ENCODE data around the gene ADSS1.
"Not testable (repeated sequence)": the region's sequence is repeated elsewhere in the genome, so short reads cannot be mapped to it uniquely, and the experiment has no call there.

ADSS1 gene

DNA sequence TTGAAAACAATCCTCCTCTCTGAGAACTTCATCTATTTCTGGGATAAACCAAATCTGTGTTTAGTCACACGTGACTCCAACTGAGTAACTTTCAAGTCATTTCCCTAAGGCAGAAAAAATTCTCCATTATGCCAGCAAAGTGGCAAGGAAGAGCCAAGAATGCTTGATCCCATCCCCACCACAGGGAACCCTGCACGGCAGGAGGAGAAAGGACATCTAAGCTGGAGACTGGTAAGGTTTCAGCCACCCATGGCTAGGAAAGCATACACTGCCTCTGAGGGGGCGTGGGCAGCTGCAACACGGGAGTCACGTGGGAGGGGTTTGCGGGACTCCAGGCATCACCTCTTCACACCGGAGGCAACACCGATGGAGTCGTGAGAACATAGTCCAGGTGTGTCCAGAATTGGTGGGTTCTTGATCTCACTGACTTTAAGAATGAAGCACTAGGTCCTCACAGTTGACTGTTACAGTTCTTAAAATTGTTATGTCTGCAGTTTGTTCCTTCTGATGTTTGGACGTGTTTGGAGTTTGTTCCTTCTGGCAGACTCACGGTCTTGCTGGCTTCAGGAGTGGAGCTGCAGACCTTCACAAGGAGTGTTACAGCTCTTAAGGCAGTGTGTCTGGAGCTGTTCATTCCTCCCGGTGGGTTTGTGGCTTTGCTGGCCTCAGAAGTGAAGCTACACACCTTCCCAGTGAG lies 26.2 kb downstream of the ADSS1 start:
- no peak for DNase-seq (ENCODE audit: low read depth)

DNA sequence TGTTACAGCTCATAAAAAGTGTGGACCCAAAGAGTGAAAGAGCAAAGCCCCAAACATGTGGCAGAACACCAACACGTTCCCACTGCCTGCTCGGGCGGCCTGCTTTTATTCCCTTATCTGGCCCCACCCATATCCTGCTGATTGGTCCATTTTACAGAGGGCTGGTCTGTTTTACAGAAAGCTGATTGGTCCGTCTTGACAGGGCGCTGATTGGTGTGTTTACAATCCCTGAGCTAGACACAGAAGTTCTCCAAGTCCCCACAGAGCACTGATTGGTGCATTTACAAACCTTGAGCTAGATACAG lies 26.7 kb downstream of the ADSS1 start:
- DNase-seq (ENCODE audit: low read depth), result not testable (repeated sequence)

DNA sequence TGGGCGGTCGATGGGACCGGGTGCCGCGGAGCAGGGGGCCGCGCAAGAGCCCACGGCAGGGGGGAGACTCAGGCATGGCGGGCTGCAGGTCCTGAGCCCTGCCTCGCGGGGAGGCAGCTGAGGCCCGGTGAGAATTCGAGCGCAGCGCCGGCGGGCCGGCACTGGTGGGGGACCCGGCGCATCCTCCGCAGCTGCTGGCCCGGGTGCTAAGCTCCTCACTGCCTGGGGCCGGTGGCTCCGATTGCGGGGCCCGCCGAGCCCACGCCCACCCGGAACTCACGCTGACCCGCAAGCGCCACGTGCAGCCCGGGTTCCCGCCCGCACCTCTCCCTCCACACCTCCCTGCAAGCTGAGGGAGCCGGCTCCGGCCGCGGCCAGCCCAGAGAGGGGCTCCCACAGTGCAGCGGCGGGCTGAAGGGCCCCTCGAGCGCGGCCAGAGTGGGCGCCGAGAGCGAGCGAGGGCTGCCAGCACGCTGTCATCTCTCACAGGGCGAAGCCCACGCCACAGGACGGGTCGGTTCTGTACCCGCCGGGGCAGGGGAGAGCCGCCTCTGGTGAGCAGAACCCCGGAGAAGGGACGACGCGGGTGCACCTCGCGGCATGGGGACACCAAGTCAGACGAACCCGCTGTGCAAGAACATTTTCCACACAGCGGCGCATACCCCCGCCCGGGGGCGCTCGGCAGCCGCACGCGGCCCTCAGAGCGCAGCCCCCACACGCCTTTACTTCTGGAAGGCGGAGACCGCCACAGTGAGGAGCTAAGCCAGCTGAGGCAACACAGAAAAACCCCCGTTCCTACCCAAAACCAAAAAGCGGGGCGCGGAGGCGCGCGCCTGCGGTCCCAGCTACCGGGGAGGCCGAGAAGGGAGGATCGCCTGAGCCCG lies 27.8 kb downstream of the ADSS1 start:
- DNase-seq (ENCODE audit: low read depth), result no peak

DNA sequence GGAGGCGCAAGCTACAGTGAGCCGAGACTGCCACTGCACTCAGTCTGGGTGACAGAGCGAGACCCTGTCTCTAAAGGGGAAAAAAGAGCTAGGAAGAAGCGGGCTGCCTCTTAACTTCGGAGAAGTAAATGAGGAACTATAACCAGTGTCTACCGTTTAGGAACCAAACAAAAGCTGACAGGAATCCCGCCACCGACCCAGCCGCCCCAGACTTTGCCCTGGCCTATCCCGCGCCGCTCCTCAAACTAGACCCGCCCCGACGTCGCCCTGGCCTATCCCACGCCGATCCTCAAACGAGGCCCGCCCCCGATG lies 28.4 kb downstream of the ADSS1 start:
- no peak for DNase-seq (ENCODE audit: low read depth)

DNA sequence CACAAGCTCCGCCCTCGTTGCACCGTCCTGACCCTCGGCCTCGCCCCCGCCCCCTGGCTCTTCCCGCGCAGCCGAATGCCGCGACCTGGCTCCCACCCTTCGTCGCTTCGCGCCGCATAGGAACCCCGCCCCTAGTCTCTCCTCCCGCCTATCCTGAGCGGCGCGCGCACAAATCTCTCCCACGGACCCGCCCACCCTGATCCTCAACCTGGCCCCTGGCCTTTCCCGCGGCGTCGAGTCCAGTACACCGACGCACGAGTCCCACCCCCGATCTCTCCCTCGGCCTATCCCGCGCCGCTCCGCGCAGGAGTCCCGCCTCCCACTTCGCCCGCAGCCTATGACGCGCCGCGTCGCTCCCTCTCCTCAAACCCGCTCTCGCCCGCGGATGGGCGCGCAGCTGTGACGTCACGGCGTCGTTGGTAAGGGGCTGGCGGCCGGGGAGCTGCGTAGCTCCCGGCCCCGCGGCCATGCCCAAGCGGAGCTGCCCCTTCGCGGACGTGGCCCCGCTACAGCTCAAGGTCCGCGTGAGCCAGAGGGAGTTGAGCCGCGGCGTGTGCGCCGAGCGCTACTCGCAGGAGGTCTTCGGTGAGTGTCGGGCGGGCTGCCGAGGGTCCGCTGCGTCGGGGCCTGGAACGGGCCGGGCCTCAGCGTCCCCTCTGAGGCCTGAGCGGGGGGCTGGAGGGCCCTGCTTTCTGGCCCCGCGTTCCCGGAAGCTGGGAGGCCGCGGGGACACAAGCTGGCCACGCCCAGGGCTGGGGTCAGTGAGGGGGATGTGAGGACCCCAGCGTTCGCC lies 28.9 kb downstream of the ADSS1 start, which contains the start of gene SIVA1:
Gene SIVA1, plus strand, starts transcription at position 413 of the 793 bp plus-strand sequence. Its CDS starts 55 bp downstream, at position 468.
- DNase-seq (ENCODE audit: low read depth), result peak; percentile 99

DNA sequence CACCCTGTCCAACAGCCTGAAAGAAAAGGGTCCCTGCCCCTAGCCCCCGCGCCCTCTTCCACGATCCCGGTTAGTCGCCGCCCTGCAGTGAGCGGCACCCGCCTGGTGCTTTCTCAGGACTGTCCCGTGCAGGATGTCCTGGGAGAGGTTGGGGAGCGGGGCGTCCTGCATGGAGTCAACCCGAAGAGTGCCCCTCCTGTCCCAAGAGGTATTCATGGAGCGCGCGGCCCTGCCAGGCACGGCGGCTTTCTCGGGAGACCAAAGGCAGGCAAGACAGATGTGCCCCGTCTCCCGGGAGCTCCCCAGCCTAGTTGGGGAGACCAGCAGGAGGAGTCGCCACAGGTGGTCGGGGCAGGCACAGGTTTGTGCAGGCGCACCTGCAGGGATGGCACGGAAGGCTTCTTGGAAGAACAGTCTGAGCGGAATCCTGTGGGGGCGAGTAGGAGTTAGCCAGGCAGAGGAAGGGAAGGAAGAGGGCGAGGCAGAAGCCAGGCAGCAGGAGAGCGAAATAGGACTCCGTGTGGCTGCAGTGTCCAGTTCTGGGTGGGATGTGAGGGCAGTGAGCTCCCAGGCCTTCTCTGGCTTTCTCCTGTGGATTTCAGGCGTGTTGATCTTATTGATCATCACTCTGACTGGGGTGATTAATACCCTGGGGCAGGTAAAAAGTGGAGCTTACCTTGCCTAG lies 29.6 kb downstream of the ADSS1 start:
- DNase-seq (ENCODE audit: low read depth), result no peak

DNA sequence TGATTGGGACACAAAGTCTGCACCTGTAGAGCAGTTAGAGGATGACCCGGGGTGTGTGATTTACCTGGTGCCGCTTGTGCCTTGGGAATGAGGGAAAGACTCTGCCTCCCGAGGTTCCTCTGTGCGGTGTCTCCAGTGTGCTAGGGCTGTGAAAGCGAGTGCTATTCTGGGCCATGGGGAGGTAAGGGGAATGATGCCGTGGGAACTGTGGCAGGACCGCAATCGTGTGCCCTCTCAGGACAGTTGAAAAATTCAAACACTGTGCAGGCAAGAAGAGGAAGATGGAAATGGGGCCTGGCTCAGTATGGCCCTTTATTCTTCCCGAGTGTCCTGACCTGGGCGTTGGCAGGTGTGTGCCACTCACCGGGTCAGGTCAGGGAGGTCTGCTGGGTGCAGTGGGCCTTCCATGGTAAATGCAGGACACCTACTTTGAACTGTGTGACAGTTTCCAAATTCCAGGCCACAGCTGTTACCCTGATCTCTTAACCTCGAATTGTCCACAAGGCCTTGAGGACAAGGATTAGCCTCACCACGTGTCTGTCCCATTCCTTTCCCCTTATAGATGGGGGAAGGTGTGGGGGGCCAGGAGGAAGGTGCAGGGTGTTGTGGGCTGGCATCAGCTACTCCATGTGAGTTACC lies 30.3 kb downstream of the ADSS1 start:
- DNase-seq (ENCODE audit: low read depth), result no peak

DNA sequence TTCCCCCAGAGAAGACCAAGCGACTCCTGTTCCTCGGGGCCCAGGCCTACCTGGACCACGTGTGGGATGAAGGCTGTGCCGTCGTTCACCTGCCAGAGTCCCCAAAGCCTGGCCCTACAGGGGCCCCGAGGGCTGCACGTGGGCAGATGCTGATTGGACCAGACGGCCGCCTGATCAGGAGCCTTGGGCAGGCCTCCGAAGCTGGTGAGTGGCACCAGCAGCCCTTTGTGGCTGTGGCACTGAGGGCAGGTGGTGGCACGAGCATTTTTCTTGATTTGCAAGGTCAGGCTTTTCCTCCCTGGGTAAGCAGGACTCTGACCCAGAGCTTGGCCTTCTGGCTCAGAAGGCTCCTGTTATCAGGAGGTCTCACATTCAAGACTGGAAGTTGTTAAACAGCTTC lies 31.6 kb downstream of the ADSS1 start:
- no peak for DNase-seq (ENCODE audit: low read depth)

DNA sequence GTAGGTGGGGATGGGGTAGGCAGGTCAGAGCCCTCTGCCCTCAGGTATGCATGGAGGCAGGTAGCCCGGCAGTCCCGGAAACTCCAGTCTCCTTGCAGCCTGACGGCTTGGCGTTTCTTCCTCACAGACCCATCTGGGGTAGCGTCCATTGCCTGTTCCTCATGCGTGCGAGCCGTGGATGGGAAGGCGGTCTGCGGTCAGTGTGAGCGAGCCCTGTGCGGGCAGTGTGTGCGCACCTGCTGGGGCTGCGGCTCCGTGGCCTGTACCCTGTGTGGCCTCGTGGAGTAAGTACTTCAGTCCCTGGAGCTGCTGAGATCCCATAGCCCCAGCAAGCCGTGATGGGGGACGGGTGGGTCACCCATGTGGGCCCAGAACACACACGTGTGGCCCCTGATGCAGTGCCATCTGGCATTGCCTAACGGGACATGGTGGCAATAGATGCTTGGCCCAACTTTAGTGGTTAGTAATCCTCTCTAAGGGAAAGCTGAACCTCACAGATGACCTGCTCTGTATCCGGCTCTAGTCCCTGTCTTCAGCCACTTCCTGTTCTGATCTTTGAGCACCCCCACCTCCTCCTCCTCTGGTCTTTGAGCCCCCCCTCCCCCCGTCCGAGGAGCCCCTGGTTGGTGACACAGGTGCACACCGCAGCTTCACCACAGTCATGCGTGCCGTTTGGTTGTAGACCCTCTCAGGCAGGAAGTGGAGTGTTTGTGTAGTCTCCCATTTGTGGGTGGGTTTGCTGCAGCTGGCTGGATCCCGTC lies 32.6 kb downstream of the ADSS1 start:
- DNase-seq (ENCODE audit: low read depth), result no peak

DNA sequence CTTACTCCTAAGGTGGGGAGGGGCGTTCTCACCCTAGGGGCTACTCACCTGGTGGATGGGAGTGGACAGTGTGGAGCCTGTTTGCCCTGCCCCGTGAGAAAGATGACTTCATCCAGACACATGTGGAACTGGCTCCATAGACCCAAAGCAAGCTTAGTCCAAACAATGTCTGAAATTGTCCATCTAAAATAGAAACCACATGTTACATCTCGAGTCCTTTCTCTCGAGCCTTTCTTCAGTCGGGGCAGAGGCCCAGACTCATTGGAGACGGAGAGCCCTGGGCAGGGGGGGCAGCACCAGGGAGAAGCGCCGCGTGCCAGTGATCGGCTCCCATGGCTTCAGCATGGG lies 33.2 kb downstream of the ADSS1 start:
- DNase-seq (ENCODE audit: low read depth), result no peak

DNA sequence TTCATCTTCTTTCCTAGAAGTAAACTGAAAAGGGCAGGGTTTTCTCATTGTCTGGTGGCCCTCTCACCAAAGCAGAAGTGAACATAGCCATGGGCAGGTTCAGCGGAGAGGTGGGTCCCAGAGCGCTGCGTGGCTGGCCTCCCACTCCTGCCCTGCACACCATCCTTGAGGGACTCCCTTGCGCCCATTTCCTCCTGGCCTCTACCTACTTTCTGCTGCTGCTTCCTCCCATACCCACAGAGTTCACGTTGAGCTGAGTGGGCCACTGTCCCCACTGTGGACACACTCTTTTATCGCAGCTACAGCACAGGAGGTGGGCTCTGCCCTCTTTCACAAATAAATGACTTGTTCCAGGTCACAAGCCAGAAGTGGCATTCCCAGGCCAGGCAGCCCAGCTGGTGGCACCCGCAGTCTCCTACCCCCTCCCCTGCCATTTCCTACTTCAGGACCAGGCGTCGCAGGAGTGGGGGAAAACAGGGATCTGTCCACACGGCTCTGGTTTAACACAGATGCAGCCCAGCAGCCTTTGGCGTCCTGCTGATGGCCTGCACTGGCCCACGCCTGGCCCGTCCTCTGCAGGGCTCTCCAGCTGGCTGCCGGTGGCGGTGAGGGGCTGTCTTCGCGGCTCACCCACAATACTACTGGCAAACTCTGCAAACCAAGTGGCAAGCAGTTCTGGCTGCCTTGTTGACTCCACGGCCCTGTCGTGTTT lies 33.8 kb downstream of the ADSS1 start:
- no peak for DNase-seq (ENCODE audit: low read depth)

DNA sequence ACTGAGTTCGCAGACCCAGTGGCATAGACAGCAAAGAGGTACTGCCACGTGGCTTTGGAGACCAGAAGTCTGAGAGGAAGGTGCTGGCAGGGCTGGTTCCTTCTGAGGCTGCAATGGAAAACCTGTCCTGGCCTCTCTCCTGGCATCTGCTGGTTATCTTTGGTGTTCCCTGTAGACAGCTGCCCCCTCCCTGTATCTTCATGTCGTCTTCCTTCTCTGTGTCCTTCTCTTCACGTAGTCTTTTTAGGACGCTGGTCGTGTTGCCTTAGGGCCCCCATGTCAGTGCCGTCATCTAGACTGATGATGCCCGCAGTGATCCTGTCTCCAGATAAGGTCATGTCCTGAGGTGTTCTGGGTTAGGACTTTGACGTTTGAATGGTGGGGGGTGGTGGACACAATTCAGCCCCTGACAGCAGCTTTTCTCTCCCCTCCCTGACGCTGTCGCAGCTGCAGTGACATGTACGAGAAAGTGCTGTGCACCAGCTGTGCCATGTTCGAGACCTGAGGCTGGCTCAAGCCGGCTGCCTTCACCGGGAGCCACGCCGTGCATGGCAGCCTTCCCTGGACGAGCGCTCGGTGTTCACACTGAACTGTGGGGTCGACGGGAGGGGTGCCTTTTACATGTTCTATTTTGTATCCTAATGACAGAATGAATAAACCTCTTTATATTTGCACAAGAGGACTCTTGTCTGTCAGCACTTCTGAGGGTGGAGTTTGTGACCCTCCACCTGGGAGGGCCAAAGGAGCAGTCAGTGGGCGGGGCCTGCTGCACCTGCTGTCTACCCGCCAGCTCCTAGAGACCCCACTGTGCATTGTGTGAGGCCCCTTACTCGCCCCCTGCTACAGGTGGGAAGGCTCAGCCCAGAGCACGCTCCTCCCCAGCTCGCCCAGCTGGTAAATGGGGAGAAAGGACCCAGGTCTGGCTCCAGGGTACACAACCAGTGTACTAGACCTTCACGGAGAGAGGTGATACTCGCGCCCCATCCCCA lies 35.2 kb downstream of the ADSS1 start:
- DNase-seq (ENCODE audit: low read depth), result no peak

DNA sequence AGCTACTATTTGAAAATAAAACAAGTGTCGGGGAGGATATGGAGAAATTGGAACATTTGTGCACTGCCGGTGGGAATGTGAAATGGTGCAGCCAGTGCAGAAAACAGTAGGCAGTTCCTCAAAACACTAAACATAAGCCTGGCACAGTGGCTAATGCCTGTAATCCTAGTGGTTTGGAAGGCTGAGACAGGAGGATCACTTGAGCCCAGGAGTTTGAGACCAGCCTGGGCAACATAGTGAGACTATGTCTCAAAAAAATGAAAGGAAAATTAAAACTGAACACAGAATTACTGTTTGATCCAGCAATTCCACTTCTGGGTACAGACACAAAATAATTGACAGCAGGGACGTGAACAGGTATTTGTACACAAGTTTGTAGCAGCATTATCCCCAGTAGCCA lies 41.5 kb downstream of the ADSS1 start:
- no peak for DNase-seq (ENCODE audit: low read depth)

DNA sequence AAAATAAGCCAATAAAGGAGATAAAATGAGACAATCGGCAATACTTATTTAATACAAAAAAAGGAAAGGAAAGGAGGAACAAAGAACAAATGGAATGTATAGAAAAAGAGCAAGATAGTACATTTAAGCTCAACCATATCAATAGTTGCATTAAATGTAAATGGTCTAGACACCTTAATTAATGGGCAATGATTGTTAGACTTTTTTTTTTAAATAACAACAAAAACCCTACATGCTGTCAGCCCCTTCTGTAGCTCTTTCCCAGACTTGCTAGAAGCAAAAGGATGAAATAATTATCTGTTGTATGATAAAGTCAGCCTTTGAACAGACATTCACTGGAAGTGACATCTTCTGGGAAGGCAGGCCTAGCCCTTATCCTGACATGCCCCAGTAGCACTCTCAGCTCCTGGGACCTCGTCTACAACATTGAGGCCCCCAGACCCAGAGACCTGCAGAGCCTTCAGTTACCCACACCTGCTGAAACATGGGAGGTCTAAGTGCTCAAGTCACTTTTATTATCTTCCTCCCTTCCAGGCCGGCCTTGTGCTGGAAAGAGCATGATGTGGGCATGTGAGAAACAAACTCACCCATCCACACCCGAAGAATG lies 42.3 kb downstream of the ADSS1 start:
- DNase-seq (ENCODE audit: low read depth), result no peak

DNA sequence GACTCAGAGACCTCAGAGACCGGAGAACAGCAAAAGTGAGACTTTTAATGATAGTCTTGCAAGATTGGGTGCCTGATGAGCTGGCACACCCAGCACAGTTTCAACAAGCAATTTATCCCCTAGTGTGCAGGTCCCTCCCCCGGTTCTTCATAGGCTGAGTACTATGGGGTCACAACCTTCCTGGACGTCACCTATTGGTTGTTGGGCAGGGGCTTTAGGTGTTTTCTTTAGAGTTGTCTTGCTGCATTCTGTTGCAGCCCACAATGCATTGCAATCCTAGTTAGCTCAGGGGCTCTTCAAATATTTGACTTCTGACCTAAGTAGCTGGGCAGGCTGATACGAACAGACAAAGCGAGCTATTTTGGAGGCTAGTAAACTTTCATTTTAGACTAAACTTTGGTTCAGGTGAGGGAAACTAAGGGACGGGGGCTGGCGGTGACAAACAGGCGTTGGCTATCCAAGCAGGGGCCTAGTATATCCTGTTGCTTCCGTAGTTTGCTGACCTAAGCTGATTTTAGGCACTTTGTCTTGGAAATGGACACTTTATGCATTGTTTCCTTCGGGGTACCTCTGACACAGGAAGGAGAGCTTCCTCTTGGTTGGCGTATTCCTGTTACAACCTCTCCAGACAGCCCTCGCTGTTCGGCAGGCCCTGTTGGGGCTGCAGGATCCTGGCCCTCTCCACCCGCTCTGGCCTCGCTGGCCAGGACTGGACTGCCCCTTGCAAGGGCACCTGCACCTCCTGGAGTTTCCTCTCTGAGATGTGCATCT lies 43.0 kb downstream of the ADSS1 start:
- no peak for DNase-seq (ENCODE audit: low read depth)

DNA sequence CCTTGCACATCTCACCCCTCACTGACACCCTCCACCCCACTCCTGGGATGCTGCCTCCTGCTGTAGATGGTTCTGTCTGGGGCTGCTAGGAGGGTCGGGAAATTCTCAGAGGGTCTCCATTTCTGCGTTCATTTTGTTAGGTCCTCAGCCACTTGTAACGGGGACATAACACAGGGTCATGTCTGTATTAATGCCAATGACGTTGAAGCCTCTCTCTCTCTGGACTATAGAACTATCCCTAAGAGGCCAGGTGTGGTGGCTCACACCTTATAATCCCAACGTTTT lies 43.5 kb downstream of the ADSS1 start:
- DNase-seq (ENCODE audit: low read depth), result no peak

DNA sequence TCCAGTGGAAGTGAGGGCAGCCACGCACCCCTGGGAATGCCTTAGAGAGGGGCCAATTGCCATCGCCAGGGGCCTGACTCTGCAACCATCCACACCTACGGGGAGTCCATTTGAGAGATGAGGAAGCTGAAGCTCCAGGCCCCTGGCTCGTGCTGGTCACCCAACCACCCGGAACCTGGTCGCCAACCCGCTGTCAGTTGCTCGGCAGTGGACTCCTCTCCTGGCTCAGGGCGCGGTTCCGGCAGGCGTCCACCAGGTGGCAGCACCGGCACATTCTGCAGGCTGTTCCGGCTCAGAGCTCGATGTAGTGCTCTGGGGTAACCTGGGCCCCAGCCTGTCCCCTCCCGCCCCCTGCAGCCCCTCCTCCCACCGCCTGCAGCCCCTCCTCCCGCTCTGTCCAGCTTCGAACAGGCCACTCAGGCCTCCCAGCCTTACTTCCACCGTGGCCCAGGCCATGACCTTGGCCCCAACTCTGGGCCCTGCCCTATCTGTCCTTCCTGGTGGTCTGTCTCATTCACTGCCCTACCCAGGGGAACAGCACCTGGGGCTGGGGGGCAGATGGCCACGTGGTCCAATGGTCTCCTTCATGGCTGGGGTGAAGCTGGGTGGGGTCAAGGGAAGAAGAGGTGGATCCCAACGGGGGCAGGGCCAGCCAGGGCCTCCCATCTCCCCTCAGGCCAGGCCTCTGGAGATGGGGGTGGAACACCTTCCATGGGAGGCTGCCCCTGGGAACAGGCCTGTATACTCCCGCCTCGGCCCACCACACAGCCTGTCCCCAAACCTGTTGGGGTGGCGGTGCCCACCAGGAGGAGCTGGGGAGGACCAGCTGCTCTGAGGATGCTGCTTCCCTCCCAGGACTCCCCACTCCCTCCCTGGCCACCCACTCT lies 44.7 kb downstream of the ADSS1 start:
- DNase-seq (ENCODE audit: low read depth), result peak; percentile 83

Measured in activated T-helper 1 cell treated with Interleukin-2 at 50 U/mL for 16 hours (primary cell).